GM19395 (cell line): ENCODE data around the gene EHBP1.

Source experiments
- ATAC-seq: cut with Tn5 transposase; IDR thresholded peaks from one replicate; pipeline ENCODE4 v1.9.1; 2021; ENCODE audit warnings: mild to moderate bottlenecking, moderate library complexity; ENCODE audit not compliant: unreplicated experiment

EHBP1 gene

DNA sequence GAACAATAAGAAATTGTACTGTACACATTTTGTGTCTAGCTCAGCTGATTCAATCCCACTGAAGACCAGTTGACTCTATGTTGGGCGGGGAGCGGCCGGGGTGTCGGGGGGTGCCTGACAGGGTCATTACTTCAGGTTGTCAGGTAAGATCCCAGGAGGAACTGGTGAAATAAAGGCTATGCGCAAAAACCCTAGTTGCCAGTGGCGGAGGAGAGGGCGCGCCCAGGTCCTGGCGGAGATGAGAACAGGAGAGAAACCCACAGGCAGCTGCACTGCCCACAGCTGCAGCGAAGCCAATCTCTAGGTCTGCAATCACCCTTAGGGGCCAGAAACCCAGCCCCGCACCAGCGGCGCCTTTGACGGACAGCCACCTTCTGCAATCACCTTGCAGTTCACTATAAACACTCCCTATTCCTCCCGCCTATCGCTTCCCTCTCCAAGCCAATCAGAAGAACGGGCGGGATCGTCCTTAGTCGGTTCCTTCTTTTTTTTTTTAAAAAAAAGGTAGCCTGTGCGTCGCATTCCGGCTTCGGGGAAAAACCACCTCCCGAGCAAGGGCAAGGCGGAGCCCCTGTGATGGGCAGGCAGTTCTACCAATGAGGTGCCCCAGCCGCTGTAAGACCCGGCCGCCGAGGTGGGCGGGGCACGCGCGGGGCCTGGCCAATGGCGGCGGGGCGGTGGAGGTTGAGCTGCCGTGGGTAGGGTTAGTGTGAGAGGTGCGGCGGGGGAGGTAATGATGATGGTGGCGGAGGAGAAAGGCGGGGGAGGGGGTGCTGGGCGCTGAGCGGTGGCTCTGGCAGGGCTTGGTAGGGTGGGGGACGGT lies at the start of gene EHBP1:
Gene EHBP1, plus strand, starts transcription at position 707 of the 823 bp plus-strand sequence. CDS start 1,479 bp downstream, outside the sequence.
- ATAC-seq, result peak; percentile 97

DNA sequence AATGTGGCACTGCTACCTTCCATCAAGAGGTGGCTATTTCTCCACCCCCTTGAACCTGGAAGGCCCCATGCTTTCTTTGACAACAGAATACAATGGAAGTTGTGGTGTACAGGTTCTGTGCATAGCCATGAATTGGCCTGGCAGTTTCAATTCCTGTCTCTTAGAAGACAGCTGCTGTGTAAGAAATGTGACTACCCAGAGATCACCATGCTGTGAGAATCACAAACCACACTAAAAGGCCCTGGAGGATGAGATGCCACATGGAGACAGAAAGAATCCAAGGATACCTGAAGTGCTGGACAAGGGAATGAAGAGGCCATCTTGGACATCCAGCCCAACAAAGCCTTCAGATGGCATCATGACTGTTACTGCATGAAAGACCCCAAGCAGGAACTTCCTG lies 47.7 kb upstream of the EHBP1 start:
- peak; percentile 47 for ATAC-seq

DNA sequence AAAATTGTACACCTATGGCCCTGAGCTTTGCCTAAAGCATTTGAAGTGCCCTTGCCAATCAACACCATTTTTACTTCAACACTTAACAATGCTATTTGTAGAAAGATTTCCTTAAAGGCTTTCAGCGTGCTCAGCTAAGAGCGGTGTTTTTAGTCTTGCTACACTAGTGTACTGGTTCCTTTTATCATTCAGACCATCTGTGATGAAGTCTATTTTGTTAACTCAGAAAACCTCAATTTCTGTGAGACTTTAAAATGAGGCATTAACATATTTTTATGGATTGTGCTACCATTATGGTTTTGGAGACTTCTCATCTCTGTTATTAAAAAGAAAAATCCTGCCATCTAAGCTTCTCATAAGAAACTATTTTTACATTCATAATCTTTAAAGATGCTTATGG lies 46.6 kb upstream of the EHBP1 start:
- no peak for ATAC-seq

DNA sequence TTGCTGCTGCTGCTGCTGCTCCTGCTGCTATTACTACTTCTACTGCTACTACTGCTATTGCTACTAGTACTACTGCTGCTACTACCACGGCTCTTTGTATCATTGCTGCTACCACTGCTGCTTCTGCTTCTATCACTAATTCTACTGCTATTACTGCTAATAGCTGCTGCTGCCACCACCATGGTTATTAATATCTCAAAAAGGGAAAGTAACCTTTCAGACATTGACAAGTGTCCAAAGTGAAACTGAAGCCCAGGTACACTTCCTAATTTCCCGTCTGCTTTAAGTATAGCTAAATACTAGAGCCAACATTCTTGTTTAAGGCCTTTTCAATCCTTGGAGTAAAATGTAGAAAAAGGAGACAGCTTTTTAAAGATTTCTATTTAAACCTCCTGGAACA lies 45.4 kb upstream of the EHBP1 start:
- ATAC-seq, result peak; percentile 84

DNA sequence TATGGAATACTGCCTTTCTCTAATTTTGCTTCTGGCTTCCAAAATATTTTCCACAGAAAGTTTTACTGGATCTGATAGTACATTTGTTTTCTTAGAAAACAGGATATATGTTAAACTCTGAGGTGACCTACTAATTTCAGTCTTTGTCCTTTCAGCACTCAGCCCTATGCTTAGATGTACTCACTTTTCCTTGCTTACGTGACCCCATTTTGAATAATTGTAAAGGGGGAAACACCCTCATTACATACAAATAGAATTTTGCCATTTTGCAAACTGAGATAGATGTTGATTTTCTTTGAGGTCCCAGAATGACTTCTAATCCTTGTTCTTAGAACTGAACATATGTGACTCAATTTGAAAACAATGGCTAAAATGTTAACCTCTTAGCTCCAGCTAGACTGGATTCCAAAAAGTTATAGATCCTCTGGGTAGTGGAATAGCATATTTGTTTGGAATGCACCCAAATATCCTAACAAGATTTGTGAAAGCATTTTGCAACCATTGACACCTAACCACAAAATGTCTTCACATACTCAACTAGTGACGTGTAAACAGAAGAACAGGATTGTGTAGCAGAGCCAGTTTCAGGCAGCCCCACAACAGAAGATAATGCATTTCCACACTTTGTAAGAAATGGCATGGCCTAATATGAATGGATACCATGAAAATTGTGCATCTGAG lies 44.8 kb upstream of the EHBP1 start:
- peak; percentile 41 for ATAC-seq

DNA sequence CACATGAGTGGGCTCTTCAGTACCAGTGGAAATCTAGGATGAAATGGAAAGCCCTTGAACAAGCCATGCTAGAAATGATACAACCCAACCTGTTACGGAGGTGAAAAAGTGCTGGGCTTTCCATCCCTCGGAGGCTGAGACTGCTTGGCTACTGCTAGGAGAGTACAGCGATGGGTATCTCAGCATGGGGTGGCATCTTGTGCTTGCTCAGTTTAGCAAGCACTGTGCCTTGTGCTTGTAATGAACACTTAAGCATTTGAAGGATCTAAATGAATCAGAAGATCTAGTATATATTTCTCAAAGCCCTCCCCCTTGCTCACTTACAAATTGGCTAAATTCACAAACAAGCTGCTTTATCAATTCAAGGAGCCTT lies 44.3 kb upstream of the EHBP1 start:
- ATAC-seq, result no peak

DNA sequence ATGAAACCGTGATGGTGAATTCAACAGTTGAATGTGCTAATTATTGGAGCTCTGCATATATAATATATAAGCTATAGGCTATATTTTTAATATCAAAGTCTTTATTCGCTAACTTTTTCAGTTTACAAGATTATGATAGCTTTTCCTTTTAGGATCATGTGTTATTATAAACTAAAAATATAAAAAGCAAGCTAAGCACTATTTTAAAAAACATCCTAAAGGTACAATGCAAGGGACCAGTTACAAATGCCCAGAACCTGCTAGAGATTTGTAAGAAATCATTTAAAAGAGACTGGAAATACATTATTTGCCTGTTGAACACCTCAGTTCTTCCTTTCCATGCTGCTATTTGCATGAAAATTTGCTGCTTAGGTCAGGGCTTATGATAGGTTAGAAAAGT lies 43.4 kb upstream of the EHBP1 start:
- no peak for ATAC-seq

DNA sequence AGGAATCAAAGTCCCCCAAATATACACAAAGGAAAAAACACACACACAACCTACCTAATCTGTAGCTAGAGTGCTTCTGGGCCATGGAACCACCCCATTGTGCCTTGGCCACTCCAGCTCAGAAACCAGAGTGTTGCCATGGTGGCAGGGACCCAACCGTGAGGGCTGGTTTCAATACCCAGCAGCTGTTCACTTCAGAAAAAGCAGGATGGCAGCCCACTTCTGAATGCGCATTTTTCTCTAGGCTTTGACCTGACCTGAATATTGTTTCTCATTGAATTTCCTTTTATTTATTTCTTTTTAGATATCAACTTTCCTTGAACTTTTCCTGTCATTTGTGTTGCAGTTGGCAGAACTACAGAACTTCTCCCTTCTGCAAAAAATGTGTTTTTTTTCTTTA lies 43.0 kb upstream of the EHBP1 start:
- no peak for ATAC-seq

DNA sequence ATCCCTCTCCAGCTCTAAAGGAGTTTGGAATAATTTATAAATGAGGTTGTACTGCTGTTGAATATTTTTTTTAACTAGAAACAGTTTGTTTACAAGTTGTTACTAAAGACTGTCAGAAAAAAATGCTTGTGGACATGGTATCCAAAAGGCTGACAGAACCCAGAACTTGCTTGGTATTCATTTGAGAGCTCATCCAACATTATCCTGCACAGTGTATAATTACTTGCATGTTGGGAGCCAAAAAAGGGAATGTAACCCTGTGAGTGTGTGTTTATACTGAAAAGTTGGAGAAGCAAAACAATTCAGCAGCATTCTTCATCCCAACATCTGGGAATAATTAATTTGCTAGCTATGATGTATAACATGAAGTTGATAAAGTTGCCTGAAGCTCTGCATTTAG lies 42.1 kb upstream of the EHBP1 start:
- no peak for ATAC-seq

DNA sequence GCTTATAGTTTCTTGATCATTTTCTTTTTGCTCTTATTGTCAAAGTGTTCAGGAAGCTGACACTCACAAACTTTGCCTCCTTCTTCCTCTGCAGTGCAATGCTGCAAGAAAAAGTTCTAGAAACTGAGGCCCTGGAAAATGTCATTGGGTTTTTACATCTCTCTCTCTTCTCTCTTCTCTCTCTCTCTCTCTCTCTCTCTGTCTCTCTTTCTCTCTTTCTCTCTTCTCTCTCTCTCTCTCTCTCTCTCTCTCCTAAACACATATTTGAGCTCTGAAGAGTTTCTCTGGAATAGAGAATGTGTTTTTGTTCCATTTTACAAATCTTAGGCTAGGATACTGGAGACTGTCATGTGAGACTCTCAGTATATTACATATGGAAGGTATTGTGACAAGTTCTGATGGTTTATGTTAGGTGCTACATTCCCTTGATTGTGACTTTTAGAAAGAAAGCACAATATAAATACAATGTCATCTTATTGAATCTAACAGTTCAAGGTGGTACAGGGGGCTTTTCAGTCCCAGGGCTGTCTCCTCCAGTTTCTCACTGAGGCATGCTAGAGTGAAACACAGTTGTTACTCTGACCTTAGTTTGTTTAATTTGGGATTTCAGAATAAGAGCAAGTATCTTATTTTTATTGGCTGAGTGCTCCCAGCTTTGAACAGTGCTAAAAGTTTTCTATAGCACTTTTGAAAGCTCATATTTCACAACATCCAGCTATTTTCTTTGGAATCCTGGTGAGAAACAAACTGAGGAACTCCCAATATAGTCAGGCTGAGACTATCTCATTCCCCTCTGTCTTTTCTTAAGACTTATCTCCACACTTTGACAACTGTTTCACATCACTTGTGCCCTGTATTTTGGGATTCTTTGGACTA lies 41.4 kb upstream of the EHBP1 start:
- no peak for ATAC-seq

DNA sequence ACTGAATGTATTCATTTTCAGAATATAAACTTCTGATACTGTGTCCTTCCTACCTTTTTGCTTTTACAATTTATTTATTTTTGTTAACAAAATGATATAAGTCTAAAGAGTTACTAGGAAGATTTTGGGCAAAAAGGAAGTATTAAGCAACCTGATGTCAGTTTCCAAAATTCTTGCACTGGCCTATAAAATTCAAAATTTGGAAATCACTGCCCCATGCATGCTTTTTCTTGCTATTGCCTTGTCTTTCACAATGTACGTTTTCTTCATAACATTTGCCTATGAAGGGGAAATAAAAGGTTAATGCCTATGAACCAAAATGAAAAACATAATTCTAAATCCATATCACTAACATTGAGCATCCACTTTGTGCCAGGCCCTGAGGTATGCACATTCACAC lies 40.1 kb upstream of the EHBP1 start:
- ATAC-seq, result no peak

DNA sequence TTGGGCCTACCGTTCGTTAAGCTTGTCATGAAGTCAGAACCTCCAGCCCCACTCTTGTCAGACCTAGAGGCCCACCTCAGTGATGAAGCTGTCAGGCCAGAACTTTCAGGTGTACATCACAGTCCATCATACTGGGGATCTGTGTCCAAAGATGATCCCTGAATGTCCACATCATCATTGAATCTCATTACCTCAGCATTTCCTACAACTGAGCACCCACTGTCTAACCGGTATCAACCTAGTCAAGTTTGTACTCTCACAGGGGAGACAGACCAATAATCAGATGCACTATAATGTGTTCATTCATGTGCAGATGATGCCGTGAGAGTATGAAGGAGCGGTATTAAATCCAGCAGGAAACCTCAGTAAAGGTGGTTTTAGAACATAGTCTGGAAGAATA lies 36.3 kb upstream of the EHBP1 start:
- no peak for ATAC-seq

DNA sequence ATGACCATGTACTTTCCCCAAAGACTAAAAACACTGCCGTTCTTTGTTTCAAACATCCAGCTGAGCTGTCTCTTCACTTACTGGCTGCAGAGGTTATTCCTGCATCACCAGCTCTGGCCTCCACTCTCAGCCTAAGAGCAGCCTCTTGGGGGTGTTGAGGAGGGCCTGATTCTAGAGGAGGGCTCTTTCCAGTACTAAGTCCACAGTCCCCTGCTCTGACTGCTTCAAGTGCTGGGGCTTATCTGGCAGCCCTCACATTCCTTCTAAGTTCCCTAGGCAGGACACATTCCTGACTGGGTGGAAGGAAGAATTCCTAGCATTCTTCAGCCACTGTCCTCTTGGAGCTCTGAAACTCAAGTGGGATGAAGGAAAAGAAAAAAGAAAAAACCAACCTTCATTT lies 32.9 kb upstream of the EHBP1 start:
- ATAC-seq, result no peak

DNA sequence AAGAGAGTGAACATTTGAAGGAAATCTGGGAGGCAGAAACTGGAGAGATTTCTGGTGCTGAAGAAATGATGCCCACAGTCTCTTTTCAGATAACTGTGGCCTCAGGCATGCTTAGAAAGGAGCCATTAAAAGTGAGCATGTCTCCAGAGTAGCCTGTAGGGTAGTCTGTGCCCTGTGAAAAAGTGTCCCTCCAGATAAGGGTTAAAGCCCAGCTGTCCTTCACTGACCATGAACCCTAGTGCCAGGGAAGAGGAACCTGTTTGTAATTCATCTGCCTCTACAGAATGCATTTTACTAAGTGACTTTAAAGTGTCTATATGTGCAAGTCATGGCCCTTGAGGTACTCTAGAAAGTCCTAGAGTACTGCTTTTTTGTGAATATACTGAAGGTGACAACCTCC lies 30.5 kb upstream of the EHBP1 start:
- ATAC-seq, result no peak

DNA sequence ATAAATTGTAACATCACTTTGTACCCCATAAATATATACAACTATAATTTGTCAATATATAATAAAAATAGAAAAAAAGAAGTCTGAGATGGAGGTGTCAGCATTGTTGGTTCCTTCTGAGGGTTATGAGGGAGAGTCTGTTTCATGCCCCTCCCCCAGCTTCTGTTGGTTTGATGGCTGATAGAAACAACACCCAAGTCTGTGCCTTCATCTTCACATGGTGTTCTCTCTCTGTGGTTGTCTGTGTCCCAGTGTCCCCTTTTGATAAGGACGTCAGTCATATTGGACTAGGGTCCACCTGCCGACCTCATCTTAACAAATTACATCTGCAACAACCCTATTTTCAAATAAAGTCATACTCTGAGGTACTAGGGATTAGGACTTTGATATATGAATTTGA lies 20.3 kb upstream of the EHBP1 start:
- ATAC-seq, result no peak

DNA sequence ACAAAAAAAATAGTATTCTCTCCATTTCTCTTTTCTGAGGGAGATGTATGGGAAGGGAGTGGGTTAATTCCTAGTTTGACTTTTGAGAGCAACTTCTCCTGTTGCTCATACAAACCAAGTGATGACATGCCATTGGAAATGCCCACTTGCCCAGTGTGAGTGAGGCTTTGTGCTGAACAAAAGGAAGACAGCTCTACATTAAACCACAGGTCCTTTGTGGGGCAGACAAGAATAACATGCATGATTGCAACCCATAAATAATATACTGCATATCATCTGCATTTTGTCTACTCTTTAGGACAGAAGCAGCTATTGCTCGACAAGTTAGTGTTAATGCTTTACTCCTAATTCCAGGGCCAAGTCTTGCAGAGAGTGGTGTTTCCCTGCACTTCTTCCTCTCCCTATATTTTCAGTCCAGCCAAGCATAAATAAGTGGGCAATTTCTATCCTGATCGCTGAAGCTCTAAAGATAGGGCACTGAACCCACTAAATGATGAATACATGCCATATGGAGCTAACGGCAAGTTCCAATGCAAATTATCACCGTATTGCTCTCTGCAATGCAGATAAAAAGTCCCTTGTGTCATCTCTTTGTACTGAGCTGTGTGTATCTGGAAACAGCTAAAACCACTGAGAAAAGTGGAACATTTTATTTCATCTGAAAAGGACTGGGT lies 19.4 kb upstream of the EHBP1 start:
- no peak for ATAC-seq

DNA sequence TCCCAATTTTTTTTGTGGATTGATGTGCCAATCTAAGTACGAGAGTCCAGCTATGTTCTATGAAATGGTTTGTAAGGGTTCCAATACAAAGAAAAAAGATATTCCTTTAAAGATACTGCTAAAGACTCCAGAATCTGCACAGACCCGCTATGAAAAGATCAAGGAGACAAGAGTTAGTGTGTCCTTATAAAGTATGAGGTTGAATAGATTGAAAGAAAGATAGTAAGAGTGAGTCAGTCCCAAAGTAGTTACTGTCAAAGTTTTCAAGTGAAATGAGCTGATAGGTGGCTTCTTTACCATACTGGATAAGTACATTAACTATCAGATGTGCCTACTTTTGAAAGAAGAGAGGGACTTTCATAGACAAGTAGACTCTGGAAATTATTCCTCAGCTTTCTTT lies 17.9 kb upstream of the EHBP1 start:
- ATAC-seq, result no peak

DNA sequence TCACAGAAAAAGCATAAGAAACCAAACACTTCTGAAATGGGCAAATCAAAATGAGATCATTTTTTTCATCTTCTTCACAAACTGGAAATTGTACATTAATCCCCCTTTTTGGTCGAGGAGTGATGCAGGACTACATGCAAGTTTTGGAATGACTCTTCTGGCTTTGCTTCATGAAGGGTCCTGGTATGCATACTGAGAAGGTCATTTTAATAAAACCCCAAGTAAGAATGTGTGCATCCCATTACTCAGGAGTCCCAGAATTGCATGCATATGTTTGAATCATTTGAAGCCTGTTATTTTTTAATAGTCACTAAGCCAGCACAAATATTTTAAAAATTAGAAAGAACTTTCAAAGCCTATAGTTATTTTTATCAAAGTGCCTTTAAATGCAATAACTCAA lies 16.7 kb upstream of the EHBP1 start:
- no peak for ATAC-seq

DNA sequence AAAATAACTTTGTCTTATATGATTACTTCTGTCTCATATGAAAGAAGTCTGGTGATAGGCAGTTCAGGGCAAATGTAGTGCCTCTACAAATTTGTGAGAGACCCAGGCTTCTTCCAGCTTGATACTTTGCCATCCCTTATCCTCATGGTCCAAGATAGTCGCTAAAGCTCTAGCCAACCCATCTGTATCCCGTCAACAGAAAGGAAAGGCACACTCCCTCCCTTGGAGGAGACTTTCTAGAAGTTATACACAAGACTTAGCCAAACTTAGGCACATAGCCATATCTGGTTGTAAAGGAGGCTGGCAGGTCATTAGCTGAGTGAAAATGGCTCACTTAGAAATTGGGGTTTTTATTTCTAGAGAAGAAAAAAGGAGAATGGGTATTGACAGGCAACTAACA lies 14.3 kb upstream of the EHBP1 start:
- ATAC-seq, result no peak

DNA sequence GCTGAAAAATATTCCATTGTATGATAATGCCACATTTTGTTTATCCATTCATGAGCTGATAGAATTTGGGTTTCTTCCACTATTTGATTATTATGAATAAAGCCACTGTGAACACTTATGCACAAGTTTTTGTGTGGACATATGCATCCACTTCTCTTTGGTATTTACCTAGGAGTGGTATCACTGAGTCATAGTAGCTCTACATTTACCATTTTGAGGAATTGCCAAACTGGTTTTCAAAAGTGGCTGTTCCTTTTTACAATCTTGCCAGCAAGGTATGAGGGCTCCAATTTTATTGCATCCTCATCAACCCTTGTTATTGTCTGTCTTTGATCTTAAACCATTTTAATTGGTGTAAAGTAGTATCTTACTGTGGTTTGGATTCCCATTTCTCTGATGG lies 13.3 kb upstream of the EHBP1 start:
- ATAC-seq, result no peak

DNA sequence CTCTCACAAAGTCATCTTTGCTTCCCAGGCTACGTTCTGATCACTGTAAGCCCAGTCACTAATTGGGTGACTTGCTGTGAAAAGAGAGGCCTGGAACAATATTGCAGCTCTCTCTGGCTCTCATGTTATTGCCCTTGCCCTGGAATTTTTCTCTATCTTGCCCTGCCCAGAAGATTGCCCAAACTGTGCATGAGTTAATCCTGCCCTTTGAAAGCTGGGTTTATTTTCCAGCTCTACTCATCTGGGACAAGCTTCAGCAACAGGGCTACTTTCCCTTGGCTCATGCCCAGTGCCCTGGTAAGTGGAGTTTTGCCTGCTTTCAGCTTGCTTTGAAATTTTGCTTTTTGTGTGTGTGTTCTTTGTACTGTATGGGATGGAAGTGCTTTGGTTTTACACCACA lies 6.9 kb upstream of the EHBP1 start:
- ATAC-seq, result no peak
